GM19455 (cell line): ENCODE data around the gene MB21D2.
A peak's percentile ranks its signal among the peaks of the same experiment; 100 is the strongest.

Source experiments
- ATAC-seq: cut with Tn5 transposase; IDR thresholded peaks from one replicate; pipeline ENCODE4 v1.9.1; 2021; ENCODE audit not compliant: unreplicated experiment

Gene MB21D2

DNA sequence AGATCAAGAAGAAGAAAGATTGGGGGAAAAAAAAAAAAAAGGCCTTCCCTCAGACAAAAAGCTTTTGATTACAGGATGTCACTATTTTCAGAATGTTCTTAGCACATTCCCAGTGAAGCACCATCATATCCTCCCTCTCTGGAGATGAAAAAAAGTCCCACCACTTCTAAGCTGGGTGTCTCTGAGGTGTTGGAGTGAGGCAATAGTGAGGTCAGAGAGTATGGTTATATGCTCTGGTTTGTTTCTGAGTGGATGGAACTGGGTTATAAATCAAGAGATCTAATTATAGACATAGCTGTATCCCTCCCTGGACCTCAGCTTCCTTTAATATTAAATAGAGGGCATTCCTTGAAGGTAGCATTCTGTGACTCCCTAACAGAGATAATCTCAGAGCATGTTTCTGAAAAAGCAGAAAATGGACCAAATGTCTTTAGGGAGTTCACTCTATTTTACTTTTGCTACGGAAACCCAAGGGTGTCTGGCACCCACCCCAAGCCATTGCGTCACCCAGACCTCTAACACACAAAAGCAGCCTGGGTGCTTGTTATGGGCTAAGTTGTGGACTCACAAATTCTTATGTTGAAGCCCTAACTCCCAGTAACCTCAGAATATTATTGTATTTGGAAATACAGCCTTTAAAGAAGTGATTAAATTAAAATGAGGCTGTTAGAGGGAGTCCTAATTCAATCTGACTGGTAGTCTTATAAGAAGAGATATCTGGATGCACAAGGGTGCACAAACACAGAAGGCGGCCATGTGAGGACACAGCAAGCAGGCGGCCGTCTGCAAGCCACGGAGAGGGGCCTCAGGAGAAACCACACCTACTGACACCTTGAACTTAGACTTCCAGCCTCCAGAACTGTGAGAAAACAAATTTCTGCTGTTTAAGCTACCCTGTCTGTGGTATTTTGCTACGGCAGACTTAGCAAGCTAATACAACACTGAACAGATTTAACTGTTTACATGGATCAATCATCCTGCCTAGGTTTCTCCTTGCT, 81.5 kb downstream of the MB21D2 start:
- no peak for ATAC-seq

DNA sequence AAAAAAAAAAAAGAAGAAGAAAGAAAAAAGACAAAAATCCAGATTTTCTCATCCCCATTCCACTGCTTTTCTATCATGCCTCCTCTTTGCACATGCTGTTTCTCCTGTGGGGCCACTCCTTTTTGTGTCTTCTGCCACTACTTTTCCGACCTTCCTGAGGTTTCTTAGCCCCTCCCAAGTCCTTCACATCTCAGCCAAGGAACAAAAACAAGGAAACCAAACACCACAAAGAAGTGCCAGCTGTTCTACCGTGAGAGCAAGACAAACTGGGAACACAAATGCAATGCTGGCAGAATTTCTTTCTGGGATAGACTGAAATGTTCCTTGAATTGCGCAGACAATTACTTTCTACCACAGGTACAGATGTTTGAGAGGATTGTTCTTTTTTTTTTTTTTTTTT, 83.2 kb downstream of the MB21D2 start:
- no peak for ATAC-seq

DNA sequence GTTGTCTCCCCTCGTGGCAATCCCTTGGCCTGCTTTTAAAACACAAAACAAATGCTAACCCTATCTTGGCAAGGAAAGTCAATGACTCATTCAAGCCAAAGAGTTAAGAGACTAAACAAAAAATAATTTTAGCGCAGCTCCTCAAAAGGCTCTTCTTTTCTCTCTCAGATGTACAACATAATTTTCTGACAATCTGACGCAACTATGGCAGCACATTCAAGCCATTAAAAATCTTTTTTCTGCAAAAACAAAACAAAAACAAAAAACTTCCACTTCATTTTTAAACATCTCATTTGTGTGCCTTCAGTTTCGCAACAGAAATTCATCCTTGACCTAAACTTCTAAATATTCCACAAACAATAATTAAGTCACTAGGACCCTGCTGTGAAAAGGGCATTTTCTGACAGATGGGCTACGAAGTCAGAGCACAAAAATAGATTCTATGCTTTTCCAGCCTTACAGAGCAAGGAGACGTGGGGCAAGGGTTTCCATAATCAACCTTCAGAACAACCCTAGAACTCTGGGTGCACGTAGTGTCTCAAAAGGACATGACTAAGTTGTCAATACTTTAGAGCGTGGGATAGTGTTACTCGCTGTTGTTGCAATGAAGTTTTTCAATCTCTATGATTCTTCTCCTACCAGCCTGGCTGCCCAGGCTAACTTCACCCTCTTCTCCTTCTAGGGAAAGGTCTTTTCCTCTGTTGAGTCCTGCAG, 84.3 kb downstream of the MB21D2 start:
- no peak for ATAC-seq

DNA sequence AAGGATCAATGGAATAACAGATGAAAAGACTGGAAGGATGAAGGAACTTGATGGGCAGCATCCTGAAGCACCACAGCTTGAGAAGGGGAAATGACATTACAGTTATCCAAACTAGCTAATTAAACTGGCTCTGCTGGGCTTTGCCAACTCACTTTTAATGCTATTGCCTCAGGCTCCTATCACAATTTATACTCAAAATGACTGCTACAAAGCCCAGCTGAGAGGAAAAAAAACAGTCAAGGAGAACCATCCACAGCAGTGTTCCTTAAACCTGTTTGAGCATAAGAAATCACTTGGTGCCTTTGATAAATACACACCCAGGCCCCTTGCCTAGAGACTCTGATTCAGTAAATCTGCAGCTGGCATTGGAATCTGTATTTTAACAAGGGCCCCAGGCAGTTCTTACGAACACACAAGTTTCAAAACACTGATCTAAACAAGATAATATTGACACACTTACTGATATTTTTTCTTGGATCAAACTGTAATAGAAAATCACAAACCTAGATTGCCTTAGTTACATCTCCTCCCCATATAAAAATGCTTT, 85.8 kb downstream of the MB21D2 start:
- ATAC-seq = no peak

DNA sequence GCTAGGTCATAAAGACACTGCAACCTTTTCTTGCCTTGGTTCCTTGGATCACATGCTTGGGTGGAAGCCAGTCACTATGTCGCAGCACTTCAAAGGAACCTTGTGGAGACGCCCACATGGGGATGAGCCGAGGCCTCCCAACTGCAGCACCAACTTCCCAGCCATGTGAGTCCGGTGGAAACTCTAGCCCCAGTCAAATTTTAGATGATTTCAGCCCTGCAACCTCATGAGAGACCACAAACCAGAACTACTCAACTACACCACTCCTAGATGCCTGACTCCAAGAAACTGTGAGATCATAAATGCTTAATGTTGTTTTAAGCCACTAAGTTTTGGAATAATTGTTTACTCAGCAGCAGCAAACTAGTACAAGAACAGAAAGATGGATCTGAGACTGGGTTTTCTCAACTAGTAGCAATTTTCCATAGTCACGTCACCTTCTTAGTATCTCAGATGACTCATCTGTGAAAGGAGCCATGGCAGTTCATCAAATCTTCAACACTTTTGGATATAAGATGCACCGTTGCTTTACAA, 86.5 kb downstream of the MB21D2 start:
- peak; percentile 60 for ATAC-seq

DNA sequence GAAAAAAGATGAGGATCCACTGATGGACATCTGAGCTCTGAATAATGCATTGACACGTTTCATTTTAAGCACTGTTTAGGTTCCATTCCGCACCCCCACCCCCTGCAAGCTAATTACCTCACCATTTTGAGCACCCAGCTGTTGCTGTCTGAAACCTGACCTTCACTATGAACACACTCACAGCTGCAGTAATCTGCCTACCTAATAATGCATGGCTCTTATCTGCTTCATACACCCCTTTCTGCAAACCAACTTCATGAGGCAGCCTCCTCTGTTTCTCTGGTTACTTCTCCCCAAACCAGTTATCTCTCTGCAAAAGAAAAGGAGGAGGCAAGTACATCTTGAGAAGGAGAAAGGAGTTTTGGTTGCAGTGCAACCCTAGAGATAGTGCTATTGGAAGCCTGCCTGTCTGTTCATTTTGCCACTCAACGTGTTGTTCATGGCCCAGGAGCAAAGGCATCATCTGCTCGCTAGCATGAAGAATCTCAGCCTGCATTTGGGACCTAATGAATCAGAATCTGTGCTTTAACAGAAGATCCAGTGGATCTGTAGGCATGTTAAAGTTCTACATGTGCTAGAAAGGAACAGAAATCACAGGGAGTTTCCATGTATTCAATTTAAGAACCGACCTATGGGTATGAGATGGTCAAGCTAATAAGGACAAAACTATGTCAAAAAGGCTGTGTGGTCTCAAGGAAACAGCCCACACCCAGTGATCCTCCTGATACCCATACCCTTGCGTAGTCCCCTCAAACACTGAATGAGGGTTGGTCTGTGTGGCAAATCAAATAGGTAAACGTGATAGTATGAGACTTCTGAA, 87.2 kb downstream of the MB21D2 start:
- peak; percentile 62 for ATAC-seq

DNA sequence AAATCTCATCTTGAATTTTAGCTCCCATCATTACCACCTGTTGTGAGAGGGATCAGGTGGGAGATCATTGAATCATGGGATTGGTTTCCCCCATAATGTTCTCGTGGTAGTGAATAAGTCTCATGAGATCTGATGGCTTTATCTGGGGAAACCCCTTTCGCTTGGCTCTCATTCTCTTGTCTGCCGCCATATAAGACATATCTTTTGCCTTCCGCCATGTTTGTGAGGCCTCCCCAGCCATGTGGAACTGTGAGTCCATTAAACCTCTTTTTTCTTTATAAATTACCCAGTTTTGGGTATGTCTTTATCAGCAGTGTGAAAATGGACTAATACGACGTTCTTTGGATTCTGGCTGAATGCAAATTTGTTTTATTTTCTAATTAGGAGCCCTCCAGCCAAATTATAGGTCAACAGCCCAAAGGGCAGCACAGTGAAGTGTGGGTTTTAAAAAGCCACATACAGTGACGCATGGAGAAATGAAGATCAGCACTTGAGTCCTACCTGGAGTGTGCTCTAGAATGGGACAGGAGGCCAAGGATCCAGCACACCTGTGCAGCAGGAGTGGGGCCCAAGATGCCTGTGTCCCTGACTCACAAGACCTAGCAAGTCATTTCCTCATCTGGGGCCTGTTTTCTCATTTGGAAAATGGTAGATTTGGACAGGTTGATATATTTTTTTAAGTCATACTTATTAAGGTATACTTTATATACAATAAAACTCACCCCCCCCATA, 89.6 kb downstream of the MB21D2 start:
- ATAC-seq = no peak

DNA sequence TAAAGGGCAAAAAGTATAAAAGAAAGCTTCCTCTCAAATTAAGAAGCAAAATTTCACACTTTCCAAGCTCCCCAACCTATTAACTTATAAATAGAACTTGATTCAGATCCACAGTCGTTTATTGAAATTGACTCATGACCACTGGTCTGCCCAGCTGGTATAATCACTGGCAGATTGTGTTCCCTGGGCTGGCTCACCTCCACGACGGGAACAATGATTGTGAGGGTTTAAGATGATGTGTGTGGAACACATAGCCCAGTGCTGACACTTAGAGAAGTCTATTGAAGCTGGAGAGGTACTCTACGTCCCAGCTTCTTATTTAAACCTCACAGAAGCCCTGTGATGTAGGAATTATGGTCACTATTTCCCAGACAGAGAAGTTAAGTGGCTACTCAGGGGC, 90.4 kb downstream of the MB21D2 start:
- no peak for ATAC-seq

DNA sequence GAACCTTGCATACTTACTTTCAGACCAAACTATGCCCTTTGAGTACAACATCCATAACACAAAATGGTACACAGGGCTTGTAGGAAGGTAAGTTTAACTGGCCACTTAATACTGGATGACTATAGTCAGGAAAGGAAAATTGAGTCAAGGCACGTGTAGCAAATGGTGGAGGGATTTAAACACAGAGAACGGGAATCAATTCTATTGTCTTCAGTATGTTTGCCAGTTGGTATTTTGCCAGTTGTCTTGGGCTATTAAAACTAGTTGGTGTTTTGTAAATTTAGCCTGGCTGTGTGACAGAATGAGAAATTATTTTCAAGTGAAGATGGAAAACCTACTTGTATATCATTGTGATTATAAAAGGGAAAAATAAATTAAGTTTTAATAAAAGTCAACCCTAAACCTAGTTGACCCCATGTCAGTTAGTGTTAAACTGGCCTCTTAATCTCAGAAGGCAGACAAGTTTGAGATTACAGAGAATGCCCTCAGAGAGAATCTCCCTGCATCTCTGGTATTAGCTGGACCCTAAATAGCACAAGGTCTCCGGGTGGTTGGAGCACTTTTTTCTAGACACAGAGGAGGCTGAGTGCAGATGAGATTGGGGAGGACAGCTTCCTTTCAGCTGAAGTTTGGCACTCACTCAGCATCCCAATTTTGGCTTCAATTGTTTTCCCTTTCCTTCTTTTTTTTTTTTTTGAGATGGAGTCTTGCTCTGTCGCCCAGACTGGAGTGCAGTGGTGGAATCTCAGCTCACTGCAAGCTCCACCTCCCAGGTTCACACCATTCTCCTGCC, 91.2 kb downstream of the MB21D2 start:
- ATAC-seq = no peak

DNA sequence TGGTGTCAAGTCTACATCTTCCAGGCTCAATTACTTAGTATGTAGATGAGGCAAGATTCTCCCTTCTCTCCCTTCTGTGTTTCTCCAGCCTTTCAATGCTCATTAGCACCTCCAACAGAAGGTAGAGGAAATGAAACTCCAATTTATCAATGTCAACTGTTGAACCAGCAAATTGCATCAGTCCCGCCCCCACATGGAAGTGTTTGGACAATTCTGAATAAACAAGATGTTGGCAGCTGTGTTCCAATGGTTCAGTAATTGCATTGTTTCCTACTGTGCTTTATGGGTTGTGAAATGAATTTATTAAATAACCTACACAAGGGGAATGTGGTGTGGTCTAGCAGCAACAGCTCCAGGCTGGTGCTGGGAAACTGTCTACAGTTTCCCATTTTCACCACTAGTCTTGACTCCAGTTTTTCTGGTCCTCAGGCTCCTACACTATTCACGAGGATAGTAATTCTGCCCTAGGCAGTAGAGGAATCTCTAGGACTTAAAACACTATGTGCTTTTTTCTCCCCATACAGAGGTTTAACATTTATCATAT, 91.9 kb downstream of the MB21D2 start:
- no peak for ATAC-seq

DNA sequence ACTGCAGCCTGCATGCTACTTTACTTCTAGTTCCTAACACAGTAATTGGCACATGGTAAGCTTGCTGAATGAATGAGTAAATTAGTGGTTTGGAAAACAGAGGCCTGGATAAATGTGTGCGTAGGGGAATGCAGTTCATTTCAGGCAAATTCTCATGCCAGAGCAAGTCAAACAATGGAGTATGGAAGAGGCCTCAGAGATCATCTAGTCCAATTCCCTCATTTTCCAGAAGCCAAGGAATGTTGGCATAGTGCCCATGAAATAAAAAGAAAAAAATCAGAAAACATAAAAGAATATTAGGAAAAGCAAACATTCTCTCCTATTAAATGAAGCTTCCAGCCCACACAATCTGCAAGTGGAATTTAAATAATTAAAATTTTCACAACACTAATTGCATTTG, 92.4 kb downstream of the MB21D2 start:
- no peak for ATAC-seq

DNA sequence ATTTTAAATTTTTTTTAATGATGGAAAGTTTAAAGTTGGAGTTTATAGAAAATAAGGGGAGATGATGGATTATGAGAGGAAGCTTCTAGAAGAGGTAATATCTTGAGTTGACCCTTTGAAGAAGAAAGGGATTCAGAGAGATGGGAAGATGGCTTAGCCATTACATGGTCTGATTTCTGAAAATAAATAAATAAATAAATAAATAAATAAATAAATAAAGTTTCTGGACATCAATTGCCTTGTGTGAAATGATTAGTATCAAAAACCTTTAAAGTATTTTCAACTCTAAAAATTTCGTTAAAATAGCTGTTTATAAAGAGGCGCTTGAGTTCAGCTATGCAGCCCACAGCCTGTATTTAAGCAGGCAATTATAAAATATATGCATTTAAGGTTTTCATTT, 93.3 kb downstream of the MB21D2 start:
- ATAC-seq = no peak

DNA sequence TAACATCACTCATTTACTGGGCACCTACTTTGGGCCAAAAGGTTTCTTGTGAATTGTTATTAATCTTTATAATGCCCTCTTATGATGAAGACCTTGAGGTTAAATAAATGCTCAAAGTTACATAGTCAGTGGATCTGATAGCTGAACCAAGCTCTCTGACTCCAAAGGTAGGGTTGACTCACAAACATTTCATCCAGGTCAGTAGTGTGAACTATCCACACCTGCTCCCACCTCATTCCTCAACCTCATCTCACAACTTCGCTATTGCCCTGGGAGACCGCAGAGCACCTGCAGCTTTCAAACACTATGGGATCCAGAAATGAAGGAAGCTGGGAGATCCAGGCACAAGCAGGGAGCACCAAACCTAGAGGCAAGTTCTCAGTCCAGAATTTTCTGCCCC, 96.5 kb downstream of the MB21D2 start:
- no peak for ATAC-seq

DNA sequence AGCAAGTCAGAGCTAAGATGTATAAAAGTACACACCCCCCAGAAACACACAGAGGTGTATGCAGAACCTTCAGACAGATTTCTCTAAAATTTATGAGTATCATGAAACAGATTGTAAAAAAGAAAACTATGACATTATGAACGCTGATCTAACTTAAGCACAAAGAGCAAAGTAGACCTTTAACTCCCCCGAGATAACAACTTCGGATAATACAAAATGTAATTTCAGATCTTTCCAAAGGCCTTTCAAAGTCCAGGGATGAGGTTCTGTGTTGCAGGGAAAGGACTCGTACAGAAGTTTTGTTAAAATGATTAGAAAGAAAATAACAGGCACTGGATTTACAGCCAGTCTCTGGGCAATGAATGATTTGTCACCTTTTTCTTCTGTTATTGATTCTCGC, 97.5 kb downstream of the MB21D2 start:
- ATAC-seq = no peak

DNA sequence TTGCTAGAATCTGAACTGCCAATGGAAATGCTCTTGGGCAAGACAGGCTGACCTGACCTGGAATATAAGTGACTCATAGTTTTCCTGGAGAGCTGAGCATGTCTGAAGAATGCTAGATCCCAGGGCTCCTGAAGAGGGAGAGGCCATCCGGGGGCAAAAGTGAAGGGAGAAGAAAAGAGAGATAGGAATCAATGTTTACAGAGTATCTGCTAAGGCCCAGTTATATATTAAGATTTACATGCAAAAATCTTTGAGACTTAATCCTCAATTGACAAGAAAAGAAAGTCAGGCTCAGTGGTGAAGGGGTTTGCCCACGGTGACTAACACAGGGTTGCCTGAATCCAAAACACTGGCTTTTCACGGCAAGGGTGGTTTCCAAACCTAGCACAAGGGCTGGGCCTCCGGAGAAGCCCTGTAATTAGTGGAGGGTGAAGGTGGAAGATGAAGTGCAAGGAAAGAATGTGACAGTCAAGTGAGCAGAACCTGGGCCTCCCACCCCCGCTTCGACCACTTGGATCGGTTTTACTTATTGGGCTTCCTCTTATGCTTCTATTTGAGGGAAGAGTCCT, 98.6 kb downstream of the MB21D2 start:
- no peak for ATAC-seq

DNA sequence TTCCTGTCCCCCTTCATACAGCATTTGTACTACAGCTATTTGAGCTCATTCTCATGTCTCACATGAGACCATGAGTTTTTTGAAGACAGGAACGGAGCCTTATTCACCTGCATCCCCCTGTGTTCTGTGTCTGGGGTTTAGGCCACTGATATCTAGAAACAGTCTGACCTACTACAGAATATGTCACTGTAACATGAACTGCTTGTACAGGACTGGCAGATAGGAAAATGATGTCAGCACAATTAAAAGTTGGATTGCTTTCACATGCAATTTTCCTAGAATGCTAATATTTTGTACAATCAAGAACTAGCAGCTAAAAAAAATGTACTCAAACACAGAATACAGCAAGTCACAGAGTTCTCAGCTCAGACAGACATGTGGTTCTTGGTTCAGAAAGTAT, 99.5 kb downstream of the MB21D2 start:
- ATAC-seq = peak; percentile 50

DNA sequence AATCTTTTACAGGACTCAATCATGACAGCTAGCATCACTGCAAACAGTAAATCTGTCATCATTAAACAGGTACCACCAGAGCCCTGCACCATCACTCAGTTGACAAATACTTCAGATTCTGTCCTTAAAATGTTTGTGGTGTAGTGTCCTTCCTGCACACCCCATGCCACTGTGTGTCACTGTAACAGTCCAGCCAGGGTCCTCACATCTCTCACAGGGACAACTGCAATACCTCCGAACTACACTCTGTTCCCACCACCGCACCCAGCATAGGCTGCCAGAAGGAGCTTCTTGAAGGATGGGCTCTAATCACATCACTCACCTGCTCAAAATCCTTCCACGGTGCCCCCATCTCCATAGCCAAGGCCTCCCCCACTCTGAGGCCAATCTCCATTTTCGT, 100.2 kb downstream of the MB21D2 start:
- ATAC-seq = no peak

DNA sequence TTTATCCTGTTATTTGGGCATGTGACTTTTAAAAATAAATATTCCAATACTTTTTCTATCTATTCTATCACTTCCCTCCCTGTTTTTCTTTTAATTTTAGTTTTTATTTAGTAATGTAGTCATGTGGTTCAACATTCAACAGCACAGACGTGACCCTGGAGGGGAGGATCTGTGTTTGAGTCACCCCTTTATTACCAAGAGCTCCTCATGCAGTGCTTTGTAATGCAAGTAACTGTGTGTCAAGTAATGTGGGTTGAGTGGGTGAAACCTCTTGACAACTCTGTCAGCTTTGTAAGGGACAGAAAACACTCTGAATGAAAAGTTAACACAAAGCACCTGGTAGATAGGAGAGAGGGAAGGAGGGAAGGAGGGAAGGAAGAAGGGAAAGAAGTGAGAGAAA, 100.6 kb downstream of the MB21D2 start:
- ATAC-seq = no peak

DNA sequence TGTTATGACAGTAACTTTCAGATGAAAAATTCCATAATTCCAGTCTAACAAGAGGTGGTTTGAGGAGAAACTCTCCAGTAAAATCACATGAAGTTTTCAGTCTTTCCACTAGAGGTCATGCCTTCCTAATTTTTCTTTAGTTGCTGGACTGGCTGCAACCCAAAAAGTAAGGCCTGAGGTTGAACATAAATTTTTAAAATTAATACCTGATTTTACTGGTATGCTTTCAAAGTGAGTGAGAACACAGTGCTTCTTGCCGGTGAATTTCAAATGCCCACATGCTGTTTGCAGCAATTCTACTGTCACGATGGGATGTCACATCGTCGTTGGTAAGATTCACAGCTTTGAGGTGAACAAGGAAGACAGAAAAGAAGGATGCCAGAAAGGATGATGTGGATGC, 101.3 kb downstream of the MB21D2 start:
- ATAC-seq = no peak
